Measurements from ENCODE around the gene KNTC1.
A peak's percentile ranks its signal among the peaks of the same experiment; 100 is the strongest.
"Not testable (repeated sequence)": the region's sequence is repeated elsewhere in the genome, so short reads cannot be mapped to it uniquely, and the experiment has no call there.

The KNTC1 gene, protein sequence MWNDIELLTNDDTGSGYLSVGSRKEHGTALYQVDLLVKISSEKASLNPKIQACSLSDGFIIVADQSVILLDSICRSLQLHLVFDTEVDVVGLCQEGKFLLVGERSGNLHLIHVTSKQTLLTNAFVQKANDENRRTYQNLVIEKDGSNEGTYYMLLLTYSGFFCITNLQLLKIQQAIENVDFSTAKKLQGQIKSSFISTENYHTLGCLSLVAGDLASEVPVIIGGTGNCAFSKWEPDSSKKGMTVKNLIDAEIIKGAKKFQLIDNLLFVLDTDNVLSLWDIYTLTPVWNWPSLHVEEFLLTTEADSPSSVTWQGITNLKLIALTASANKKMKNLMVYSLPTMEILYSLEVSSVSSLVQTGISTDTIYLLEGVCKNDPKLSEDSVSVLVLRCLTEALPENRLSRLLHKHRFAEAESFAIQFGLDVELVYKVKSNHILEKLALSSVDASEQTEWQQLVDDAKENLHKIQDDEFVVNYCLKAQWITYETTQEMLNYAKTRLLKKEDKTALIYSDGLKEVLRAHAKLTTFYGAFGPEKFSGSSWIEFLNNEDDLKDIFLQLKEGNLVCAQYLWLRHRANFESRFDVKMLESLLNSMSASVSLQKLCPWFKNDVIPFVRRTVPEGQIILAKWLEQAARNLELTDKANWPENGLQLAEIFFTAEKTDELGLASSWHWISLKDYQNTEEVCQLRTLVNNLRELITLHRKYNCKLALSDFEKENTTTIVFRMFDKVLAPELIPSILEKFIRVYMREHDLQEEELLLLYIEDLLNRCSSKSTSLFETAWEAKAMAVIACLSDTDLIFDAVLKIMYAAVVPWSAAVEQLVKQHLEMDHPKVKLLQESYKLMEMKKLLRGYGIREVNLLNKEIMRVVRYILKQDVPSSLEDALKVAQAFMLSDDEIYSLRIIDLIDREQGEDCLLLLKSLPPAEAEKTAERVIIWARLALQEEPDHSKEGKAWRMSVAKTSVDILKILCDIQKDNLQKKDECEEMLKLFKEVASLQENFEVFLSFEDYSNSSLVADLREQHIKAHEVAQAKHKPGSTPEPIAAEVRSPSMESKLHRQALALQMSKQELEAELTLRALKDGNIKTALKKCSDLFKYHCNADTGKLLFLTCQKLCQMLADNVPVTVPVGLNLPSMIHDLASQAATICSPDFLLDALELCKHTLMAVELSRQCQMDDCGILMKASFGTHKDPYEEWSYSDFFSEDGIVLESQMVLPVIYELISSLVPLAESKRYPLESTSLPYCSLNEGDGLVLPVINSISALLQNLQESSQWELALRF (N-terminal part only)

DNA sequence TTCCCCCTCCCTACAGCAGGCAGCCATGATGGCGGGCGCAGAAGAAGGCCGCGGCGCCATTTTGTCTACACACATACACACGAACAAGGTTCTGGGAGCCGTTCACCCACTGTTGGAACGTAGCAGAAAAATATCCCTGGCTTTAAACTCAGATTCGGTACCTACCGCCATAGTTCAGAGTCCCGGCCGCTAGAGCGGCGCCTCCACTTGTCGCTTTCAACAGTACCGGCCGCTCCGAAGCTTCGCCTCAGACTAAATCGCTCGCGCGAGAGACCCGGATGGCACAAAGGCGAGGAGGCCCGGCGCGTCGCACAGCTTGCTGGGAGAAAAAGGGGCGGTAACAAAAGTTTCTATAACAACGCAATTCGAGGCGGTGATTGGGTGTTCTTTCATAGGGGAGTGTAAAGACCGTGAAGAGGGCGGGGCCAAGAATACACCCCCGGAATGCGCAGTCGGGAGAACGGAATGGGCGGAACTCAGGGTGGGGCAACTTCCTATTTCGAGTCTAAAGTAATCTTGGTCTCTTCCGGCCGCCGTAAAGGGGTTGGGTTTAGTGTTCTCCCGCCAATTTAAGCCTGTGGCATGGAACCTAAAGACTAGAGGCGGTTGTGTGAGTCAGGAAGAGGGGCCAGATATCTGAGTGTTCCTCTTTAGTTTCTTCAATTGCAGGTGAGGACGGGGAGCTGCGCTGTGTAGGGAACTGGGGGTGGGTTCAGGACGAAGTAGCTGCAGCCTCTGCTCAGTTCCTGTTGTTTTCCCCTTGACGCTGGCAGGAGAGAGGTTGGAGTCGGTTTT, at the start of gene KNTC1, which contains the start of gene RSRC2:
KNTC1 (plus strand) TSS at position 567 of the 795 bp plus-strand sequence. CDS start 2,815 bp downstream, outside the sequence.
RSRC2 (minus strand) TSS at position 254 of the 795 bp plus-strand sequence; CDS start at position 171, 83 bp downstream.
- peak; percentile 90 to 97 (median 94) for DNase-seq (ENCODE audit: low read depth in 4 of 4, low spot score in 1 of 4)

DNA sequence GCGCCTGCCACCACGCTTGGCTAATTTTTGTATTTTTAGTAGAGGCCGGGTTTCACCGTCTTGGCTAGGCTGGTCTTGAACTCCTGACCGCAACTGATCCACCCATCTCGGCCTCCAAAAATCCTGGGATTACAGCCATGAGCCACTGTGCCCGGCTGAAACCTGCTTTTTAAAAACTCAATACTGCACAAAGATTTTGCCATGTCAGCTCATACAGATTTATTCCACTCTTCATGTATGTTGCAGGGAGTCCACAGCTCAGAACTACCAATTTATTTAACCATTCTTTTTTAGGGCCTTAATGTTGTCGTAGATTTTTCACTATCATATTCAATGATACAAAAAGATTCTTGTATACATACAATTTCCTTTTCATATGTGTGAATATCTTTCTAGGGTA, 46.3 kb upstream of the KNTC1 start:
- no peak for DNase-seq (ENCODE audit: low read depth in 4 of 4, low spot score in 1 of 4)

DNA sequence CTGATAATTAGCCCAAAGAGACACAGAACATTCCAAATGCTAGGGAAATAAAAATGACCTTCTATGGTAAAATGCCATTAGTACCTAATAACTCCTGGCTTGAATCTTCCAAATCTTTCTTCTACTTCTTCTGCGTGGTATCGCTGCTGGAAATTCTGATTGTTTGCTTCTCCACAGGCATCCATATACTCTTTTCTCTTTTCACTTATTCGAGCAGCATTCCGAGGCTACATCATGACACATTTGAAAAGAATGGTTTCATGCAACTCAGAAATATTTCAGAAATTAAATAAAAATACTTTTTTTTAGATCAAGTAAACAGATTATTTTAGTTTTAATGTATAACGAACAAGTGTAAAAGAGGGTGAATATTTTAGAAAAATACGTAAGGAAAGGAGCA, 45.2 kb upstream of the KNTC1 start:
- no peak for DNase-seq (ENCODE audit: low read depth in 4 of 4, low spot score in 1 of 4)

DNA sequence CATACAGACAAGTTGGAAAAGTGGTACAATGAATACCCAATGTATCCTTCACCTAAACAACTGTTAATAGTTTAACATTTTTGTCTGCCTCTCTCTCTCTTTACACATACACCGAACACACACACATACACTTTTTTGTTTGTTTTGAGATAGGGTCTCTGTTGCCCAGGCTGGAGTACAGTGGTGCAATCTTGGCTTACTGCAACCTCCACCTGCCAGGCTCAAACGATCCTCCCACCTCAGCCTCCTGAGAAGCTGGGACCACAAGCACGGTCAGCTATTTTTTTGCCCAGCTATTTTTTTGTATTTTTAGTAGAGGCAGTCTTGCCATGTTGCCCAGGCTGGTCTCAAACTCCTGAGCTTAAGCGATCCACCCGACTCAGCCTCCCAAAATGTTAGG, 43.1 kb upstream of the KNTC1 start:
- DNase-seq (ENCODE audit: low read depth in 4 of 4, low spot score in 1 of 4): no peak

DNA sequence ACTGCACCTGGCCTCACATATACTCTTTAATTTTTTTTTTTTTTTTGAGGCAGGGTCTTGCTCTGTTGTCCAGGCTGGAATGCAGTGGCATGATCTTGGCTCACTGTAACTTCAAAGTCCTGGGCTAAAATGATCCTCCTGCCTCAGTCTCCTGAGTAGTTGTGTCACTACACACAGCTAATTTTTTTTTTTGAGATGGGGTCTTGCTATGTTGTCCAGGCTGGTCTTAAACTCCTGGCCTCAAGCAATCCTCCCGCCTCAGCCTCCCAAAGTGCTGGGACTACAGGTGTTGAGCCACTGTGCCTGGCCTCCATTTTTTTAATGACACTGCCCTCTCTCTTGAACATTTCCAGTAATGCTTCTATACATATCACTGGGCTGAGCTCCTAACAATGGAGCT, 42.7 kb upstream of the KNTC1 start:
- not testable (repeated sequence) for DNase-seq (ENCODE audit: low read depth in 4 of 4, low spot score in 1 of 4)

DNA sequence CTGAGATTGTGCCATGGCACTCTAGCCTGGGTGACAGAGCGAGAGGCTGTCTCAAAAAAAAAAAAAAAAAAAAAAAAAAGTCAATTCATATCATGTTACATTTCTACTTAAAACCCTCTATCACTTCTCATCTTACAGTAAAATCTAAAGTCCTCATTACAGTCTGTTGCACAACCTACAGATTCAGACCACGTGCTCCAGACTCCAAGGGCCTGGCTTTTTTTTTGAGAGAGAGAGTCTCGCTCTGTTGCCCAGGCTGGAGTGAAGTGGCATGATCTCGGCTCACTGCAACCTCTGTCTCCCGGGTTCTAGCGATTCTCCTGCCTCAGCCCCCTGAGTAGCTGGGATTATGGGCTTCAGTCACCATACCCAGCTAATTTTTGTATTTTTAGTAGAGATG, 40.7 kb upstream of the KNTC1 start:
- not testable (repeated sequence) for DNase-seq (ENCODE audit: low read depth in 4 of 4, low spot score in 1 of 4)

DNA sequence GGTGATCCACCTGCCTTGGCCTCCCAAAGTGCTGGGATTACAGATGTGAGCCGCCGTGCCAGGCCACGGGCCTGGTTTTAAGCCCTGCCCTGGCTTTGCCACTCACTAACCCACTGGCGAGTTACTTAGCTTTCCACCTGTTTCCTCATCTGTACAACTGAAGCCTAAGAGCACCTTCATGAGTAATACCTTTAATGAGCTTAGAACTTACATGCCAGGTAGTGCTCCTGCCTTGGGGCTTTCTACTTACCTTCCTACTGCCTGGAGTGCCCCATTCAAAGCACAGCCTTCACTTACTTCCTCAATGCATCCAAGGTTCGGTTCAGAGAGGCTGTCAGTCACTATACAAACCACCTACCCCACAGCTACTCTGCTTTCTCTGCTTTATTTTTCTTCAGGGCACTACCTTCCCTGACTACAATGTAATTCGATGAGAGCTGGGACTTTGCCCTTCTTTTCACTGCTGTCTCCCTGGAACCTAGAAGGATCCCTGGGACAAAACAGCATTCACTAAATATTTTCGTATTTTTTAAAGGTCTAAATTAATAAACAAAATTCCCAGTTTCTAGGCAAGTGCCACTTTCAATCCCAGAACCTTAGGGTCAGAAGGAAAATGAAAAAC, 40.1 kb upstream of the KNTC1 start:
- DNase-seq (ENCODE audit: low read depth in 4 of 4, low spot score in 1 of 4): no peak

DNA sequence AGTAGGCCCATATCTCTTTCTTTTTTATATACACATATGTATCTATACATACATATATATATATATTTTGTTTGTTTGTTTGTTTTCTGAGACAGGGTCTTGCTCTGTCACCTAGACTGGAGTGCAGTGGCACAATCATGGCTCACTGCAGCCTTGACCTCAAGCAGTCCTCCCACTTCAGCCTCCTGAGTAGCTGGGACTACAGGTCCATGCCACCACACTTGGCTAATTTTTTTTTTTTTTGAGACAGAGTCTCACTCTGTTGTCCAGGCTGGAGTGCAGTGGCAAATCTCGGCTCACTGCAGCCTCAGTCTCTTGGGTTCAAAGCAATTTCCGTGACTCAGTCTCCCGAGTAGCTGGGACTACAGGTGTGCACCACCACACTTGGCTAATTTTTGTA, 39.2 kb upstream of the KNTC1 start:
- DNase-seq (ENCODE audit: low read depth in 4 of 4, low spot score in 1 of 4): not testable (repeated sequence)

DNA sequence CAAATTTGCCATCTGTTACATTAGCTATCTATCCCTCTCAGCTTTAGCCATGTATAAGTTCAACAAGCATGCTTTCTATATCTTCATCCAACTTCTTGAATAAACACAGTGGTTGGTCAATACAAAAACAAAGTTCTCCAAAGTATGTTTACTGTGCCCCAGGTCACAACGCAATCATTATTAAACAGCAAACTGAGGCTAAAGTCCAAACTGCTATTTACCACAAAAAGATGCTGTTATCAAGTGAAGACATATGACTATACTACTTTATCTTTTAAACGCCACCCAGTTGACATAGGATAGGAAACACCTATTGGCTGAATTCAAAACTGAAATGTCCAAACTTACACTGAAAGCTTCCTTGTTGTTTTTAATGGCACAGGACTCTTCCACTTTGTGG, 38.0 kb upstream of the KNTC1 start:
- DNase-seq (ENCODE audit: low read depth in 4 of 4, low spot score in 1 of 4): no peak

DNA sequence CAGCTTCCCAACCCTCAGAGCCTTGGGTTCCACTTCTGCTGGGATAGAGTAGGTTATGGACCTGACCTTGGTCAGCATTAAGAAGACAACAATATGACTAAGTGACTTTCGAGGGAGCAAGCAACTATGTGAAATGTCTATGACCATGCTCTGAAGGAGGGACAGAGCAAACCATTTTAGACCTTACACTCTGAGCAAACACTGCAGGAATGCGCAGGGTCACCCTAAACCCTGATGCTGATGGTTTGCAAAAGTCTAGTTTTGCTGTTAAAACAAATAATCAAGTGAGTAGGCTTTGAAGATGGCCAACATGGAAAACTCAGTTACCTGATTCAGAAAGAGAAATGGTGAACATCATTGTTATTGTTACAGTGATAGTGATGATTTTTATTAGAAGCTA, 35.1 kb upstream of the KNTC1 start:
- DNase-seq (ENCODE audit: low read depth in 4 of 4, low spot score in 1 of 4): no peak

DNA sequence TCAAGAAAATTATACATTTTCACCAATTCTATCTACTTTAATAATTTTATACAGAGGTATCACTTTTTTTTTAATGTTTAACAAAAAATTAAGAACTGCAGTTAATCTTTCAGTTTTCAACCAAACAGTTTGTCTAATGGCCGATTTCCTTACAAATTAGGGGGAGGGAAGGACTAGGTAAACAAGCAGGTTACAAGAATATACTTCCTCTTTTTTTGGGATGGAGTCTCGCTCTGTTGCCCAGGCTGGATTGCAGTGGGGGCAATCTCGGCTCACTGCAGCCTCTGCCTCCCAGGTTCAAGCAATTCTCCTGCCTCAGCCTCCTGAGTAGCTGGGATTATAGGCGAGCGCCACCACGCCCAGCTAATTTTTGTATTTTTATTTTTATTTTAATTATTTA, 33.8 kb upstream of the KNTC1 start:
- DNase-seq (ENCODE audit: low read depth in 4 of 4, low spot score in 1 of 4): not testable (repeated sequence)

DNA sequence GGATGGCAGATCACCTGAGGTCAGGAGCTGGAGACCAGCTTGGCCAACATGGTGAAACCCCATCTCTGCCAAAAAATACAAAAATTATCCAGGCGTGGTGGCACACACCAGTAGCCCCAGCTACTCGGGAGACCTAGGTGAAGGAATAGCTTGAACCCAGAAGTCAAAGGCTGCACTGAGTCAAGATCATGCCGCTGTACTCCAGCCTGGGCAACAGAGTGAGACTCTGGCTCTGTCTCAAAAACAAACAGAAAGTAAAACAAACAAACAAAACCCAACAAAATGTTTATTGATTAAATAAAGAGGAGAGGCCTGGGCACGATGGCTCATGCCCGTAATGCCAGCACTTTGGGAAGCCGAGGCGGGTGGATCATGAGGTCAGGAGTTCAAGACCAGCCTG, 31.8 kb upstream of the KNTC1 start:
- no peak for DNase-seq (ENCODE audit: low read depth in 4 of 4, low spot score in 1 of 4)

DNA sequence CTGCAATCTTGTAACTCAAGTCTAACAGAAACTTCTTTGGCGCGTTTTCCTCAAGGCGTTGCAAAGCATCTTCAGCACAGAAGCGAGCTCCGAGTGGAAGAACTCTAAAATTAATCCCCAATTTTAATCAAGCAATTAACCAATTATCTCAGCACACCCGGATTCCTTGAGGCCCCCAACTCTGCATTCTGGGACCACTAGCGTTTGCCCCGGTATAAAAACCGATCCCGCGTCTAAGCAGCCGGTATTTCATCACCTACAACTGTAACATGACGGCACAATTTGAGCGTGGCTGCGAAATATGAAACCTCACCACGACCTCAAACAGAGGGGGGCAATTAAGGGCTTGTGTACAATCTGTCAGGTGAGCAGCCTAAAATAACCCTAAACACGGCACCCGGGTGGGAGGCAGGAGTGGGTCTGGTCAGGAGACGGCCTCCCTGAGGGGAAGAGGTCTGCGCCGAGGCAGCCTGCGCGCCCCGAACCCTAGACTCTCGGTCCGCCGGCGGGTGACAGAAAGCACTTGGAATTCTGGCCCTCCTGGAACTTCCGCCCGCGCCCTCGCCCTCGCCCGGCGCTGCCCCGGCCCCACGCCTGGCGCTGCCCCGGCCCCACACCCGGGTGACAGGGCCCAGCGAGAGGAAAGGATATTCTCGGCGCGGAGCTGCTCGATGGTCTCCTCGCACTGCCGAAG, 26.9 kb upstream of the KNTC1 start:
- peak in 3 of 4 experiments; percentile 5 to 18 (median 14) for DNase-seq (ENCODE audit: low read depth in 4 of 4, low spot score in 1 of 4)

DNA sequence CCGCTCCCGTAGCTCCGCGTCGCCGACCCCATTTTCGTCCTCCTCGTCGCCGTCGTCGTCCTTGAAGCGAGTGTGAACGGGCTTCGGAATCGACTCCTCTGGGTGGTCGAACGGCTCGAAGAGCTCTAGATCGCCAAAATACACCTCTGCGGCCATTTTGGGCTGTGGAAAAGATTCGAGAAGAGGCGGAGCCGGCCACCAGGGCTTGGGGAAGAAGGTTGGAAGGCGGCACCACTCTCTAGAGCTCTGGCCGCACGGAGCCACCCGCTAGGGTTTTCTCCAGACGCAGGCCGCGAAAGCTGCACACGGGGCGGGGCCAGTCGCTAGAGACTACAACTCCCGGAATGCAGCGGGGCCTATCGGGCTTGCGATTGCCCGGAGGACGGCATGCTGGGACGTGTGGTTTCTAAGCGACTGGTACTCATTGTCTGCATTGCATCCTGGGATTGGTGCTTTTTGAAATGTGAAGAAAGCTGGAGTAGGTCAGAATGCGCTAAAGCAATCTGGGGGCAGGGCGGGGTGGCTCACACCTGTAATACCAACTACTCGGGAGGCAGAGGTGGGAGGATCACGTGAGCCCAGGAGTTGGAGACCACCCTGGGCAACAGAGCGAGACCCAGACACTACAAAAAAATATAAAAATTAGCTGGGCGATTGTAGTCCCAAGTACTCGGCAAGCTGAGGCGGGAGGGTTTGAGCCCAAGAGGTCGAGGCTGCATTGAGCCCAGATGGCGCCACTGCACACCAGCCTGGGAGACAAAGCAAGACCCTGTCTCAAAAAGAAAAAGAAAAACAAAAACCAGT, 26.2 kb upstream of the KNTC1 start, which contains the start of gene ZCCHC8:
ZCCHC8 (minus strand) TSS at position 248 of the 804 bp plus-strand sequence; CDS start at position 156, 92 bp downstream.
- DNase-seq (ENCODE audit: low read depth in 4 of 4, low spot score in 1 of 4): peak; percentile 85 to 95 (median 90)

DNA sequence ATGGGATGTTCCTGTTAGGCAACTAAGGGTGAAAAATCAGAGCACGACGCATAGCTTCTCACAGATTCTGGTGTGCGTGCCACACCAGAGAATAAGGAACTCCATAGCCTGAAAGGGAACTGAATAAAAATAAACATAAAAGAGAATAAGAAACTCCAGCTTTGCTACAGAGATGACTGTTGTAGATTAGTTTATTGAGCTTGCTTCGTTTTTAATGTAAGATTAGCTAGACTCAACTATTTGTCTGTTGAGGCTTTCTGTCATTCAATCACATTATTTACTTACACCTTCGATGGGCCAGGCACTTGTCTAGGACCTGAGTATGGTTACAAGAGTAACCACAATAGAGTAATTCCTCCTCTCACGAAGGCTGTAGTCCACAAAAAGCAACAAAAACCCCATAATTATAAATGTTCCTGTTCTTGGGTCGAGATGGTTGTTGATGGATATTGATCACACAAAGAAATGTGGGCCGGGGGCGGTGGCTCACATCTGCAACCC, 25.5 kb upstream of the KNTC1 start:
- DNase-seq (ENCODE audit: low read depth in 4 of 4, low spot score in 1 of 4): no peak

DNA sequence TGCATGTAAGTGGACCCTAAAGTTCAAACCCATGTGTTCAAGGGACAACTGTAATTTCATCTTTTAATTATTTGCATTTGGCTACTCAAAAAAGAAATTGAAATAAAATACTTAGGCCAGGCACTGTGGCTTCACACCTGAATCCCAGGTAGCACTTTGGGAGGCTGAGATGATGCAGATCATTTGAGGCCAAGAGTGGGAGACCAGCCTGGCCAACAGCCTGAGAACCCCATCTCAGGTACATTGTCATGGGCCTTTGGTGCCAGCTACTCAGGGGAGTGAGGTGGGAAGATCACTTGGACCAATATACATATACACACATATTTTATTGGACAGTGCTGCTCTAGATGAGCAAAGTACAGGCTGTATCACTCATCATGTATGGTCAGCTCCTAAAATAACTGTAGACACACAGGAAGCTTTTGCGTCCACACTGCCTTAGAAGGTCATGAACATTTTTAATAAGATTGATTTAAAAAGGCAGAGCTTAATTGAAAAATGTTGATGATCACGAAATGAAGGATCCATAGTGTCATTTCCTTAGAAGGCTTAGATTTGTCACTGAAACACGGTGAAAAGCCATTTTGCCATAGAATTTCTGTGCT, 23.8 kb upstream of the KNTC1 start:
- DNase-seq (ENCODE audit: low read depth in 4 of 4, low spot score in 1 of 4): no peak

DNA sequence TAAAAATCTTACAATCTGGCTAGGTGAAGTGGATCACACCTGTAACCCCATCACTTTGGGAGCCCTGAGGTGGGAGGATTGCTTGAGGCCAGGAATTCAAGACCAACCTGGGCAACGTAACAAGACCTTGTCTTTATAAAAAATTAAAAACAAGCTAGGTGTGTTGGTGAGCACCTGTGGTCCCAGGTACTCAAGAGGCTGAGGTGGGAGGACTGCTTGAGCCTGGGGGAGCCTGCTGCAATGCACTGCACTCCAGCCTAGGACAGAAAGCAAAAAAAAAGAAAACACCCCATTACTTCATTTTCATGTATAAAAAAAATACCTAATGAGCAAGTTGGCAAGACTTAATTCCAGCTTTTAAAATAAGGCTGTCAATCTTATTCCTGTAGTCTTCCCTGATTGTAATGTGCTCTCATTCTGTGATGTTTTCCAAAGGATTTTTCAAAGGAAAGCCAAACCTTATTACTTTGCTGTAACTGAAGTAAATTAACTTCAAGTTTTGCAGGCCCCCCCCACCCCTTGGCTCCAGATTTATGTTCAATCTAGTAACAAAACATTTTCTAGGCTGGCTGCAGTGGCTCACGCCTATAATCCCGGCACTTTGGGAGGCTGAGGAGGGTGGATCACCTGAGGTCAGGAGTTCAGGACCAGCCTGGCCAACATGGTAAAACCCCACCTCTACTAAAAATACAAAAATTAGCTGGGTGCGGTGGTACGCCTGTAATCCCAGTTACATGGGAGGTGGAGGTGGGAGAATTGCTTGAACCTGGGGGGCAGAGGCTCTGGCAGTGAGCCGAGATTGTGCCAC, 23.1 kb upstream of the KNTC1 start:
- DNase-seq (ENCODE audit: low read depth in 4 of 4, low spot score in 1 of 4): no peak
